Progenitor cell of endocrine pancreas (in vitro differentiated cells): ENCODE results near the gene RALGAPA1. TPM values are rescaled to one million over a fixed set of nuclear protein-coding genes. Genes with fewer than 3 reads are reported as not detected.

Experiments used
- DNase-seq: peaks from one replicate; pipeline ENCODE4 v3.0.0; 2021; ENCODE audit warnings: low spot score; ENCODE audit not compliant: unreplicated experiment
- H3K27ac Mint-ChIP-seq: 2 replicates; pipeline ENCODE4 v1.8.0; 2021; ENCODE audit warnings: mild to moderate bottlenecking, moderate library complexity, mixed read lengths
- H3K27me3 Mint-ChIP-seq: 2 replicates; pipeline ENCODE4 v1.8.0; 2021; ENCODE audit warnings: mixed read lengths
- H3K36me3 Mint-ChIP-seq: 2 replicates; pipeline ENCODE4 v1.8.0; 2022; ENCODE audit warnings: mixed read lengths; ENCODE audit not compliant: insufficient read depth
- H3K4me1 Mint-ChIP-seq: 2 replicates; pipeline ENCODE4 v1.8.0; 2021; ENCODE audit warnings: low read depth, mixed read lengths
- H3K4me3 Mint-ChIP-seq: 2 replicates; pipeline ENCODE4 v1.8.0; 2021; ENCODE audit warnings: low read depth, mild to moderate bottlenecking, moderate library complexity, mixed read lengths
- H3K9me3 Mint-ChIP-seq: 2 replicates; pipeline ENCODE4 v1.8.0; 2021; ENCODE audit warnings: low read depth, mixed read lengths
- CTCF ChIP-seq: fragments of 200-600 bp; sonication (generic); IDR thresholded peaks from one replicate; pipeline ENCODE4 v1.5.0; 2021; ENCODE audit warnings: antibody characterized with exemption, mild to moderate bottlenecking; ENCODE audit not compliant: unreplicated experiment
- total RNA-seq: library from RNA; stranded (reverse); gene quantifications from 2 replicates; pipeline ENCODE4 v1.2.1, GENCODE V29; 2021

The RALGAPA1 gene
- total RNA-seq, 1 donor from 2014 or later = 58.7 TPM

DNA sequence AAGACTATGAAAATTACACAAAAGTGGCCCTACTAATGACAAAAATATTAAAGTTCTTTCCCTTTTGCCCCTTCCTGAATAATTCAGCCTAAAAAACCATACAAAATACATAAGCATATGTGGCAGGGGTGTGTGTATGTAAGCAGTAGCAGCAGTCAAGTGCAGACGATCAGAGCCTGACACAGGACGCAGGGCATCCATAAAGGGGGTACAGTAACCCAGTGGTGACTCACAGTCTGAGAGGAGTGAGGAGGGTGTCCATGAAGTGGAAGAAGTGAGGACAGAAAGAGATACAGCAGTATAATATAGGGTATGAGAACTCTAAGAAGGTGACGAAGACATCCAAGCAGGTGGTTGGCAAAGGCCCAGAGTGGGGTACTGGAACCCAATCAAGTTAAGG is 56.7 kb downstream of the RALGAPA1 start:
- no peak for DNase-seq
- Mint-ChIP-seq H3K36me3 (peaks cover 26% of the 10 kb centered on the region), H3K9me3 (peaks cover 8% of the 10 kb centered on the region), H3K27me3 (no peaks in the 10 kb centered on the region), H3K4me1 (peaks cover 8% of the 10 kb centered on the region), H3K27ac (no peak overlapping the region), H3K4me3 (no peak overlapping the region)
- no peak for TF ChIP-seq CTCF

- DNase-seq = no peak
- Mint-ChIP-seq H3K4me3 (no peak overlapping the region), H3K9me3 (peaks cover 8% of the 10 kb centered on the region), H3K27ac (no peak overlapping the region), H3K36me3 (peaks cover 23% of the 10 kb centered on the region), H3K27me3 (no peaks in the 10 kb centered on the region), H3K4me1 (peaks cover 16% of the 10 kb centered on the region)
- no peak for TF ChIP-seq CTCF
Measured at GRCh38 chr14:35750202-35750904, 58.7 kb downstream of the RALGAPA1 start.

GRCh38 chr14:35747379-35747778 is 61.7 kb downstream of the RALGAPA1 start:
- Mint-ChIP-seq H3K9me3 (no peaks in the 10 kb centered on the region), H3K27me3 (no peaks in the 10 kb centered on the region), H3K36me3 (peaks cover 7% of the 10 kb centered on the region), H3K4me3 (no peak overlapping the region), H3K27ac (peak overlapping the region; percentile 42), H3K4me1 (peaks cover 16% of the 10 kb centered on the region)
- DNase-seq = no peak
- no peak for TF ChIP-seq CTCF

DNA sequence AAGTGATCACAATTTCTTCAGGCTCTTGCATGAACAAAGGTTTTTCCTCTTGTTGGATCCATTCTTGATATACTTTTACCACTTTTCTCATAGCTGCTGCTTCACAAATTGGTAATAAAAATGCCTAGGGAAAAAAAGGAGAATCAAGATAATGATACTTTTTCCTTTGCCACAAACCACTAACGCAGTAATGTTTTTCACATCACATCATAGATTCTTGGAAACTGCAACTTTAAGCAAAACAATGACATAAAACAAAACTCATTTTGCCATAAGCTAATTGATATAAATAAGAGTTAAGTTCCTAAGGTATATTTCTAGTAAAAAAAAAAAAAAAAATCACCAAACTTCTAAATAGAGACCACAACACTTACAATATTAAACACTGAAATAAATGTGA is 66.7 kb downstream of the RALGAPA1 start:
- no peak overlapping the region for H3K27ac Mint-ChIP-seq
- peaks cover 8% of the 10 kb centered on the region for H3K36me3 Mint-ChIP-seq
- H3K4me1 Mint-ChIP-seq = peaks cover 8% of the 10 kb centered on the region
- TF ChIP-seq CTCF = no peak
- no peaks in the 10 kb centered on the region for H3K9me3 Mint-ChIP-seq
- no peak overlapping the region for H3K4me3 Mint-ChIP-seq
- H3K27me3 Mint-ChIP-seq = no peaks in the 10 kb centered on the region
- no peak for DNase-seq

GRCh38 chr14:35742032-35742371 is 67.1 kb downstream of the RALGAPA1 start:
- no peaks in the 10 kb centered on the region for H3K27me3 Mint-ChIP-seq
- no peak overlapping the region for H3K27ac Mint-ChIP-seq
- H3K4me1 Mint-ChIP-seq = peaks cover 4% of the 10 kb centered on the region
- no peak overlapping the region for H3K4me3 Mint-ChIP-seq
- H3K36me3 Mint-ChIP-seq = peaks cover 8% of the 10 kb centered on the region
- no peaks in the 10 kb centered on the region for H3K9me3 Mint-ChIP-seq
- TF ChIP-seq CTCF = no peak
- DNase-seq = no peak
